Measurements from ENCODE around the gene CST3.

- TF ChIP-seq, protein P1, sequence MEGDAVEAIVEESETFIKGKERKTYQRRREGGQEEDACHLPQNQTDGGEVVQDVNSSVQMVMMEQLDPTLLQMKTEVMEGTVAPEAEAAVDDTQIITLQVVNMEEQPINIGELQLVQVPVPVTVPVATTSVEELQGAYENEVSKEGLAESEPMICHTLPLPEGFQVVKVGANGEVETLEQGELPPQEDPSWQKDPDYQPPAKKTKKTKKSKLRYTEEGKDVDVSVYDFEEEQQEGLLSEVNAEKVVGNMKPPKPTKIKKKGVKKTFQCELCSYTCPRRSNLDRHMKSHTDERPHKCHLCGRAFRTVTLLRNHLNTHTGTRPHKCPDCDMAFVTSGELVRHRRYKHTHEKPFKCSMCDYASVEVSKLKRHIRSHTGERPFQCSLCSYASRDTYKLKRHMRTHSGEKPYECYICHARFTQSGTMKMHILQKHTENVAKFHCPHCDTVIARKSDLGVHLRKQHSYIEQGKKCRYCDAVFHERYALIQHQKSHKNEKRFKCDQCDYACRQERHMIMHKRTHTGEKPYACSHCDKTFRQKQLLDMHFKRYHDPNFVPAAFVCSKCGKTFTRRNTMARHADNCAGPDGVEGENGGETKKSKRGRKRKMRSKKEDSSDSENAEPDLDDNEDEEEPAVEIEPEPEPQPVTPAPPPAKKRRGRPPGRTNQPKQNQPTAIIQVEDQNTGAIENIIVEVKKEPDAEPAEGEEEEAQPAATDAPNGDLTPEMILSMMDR (IDR thresholded peaks at IDR 0.05): no peak
- no peak for TF ChIP-seq EP300 (IDR thresholded peaks at IDR 0.05)
Measured at GRCh38 chr20:23623666-23624323, 14.0 kb downstream of the CST3 start.
